Dermis microvascular lymphatic vessel endothelial cell (primary cell): ENCODE results near the gene GIT2. TPM values are rescaled to one million over a fixed set of nuclear protein-coding genes. Genes with fewer than 3 reads are reported as not detected.
A peak's percentile ranks its signal among the peaks of the same experiment; 100 is the strongest.

ENCODE experiments used
- DNase-seq, 2 donors: peaks; one replicate each; pipeline versions ENCODE4 v3.0.0 to v3.0.0-alpha.2; 2010; ENCODE audit warnings: low read depth in 2 of 2
- total RNA-seq: library from RNA; depleted of rRNA; stranded (reverse); fragments of >200 nt; gene quantifications from 2 replicates; pipeline ENCODE4 v1.2.1, GENCODE V29; 2014

Gene GIT2
- total RNA-seq, 1 donor from 2014 or later: 28.6 TPM

GRCh38 chr12:109982210-109982609 is 14.0 kb downstream of the GIT2 start:
- DNase-seq: no peak

GRCh38 chr12:109981311-109981710 is 14.9 kb downstream of the GIT2 start:
- DNase-seq: no peak

GRCh38 chr12:109972821-109973220 is 23.3 kb downstream of the GIT2 start:
- DNase-seq: no peak

- no peak for DNase-seq
Observed at GRCh38 chr12:109968801-109969200, 27.4 kb downstream of the GIT2 start.

- peak; percentile 27 to 59 for DNase-seq
Observed at GRCh38 chr12:109968032-109968420, 28.1 kb downstream of the GIT2 start.

GRCh38 chr12:109967383-109968031 is 28.7 kb downstream of the GIT2 start:
- DNase-seq: no peak

GRCh38 chr12:109966546-109966945 is 29.6 kb downstream of the GIT2 start:
- DNase-seq: no peak

GRCh38 chr12:109963743-109964429 is 32.3 kb downstream of the GIT2 start:
- DNase-seq: peak in 1 of 2 donors; percentile 43

- DNase-seq: no peak
Observed at GRCh38 chr12:109963330-109963729, 32.8 kb downstream of the GIT2 start.

GRCh38 chr12:109962398-109962797 is 33.8 kb downstream of the GIT2 start:
- DNase-seq: no peak

GRCh38 chr12:109961612-109962011 is 34.6 kb downstream of the GIT2 start:
- no peak for DNase-seq

GRCh38 chr12:109961201-109961600 is 35.0 kb downstream of the GIT2 start:
- DNase-seq: no peak

- DNase-seq: no peak
Observed at GRCh38 chr12:109959411-109960093, 36.6 kb downstream of the GIT2 start.

GRCh38 chr12:109958374-109958773 is 37.8 kb downstream of the GIT2 start:
- no peak for DNase-seq

- DNase-seq: no peak
Observed at GRCh38 chr12:109953656-109954055, 42.5 kb downstream of the GIT2 start.

- DNase-seq: no peak
Observed at GRCh38 chr12:109952873-109953272, 43.3 kb downstream of the GIT2 start.

GRCh38 chr12:109952160-109952858 is 43.9 kb downstream of the GIT2 start:
- DNase-seq: no peak

GRCh38 chr12:109951751-109952150 is 44.4 kb downstream of the GIT2 start:
- peak in 1 of 2 donors; percentile 61 for DNase-seq

GRCh38 chr12:109951136-109951535 is 45.0 kb downstream of the GIT2 start:
- DNase-seq: no peak

- no peak for DNase-seq
Observed at GRCh38 chr12:109950625-109951024, 45.5 kb downstream of the GIT2 start.

- DNase-seq: no peak
Observed at GRCh38 chr12:109949089-109949488, 47.1 kb downstream of the GIT2 start.

GRCh38 chr12:109948368-109948767 is 47.8 kb downstream of the GIT2 start:
- DNase-seq: no peak
